ENCODE data around the gene FAM236A.
"Not testable (repeated sequence)": the region's sequence is repeated elsewhere in the genome, so short reads cannot be mapped to it uniquely, and the experiment has no call there.

The FAM236A gene

GRCh38 chrX:72937906-72938305 is at the start of gene FAM236A:
FAM236A (plus strand) TSS chrX:72938206; CDS start chrX:72938263, 57 bp downstream.
- not testable (repeated sequence) for DNase-seq (ENCODE audit: low read depth)

GRCh38 chrX:72889740-72890139 is 48.3 kb upstream of the FAM236A start:
- not testable (repeated sequence) for DNase-seq (ENCODE audit: low read depth)

- DNase-seq (ENCODE audit: low read depth) = not testable (repeated sequence)
Measured at GRCh38 chrX:72912315-72912714, 25.7 kb upstream of the FAM236A start, which contains the start of gene FAM236C. FAM236C (plus strand) TSS chrX:72912615; CDS start chrX:72912715, 100 bp downstream.

GRCh38 chrX:72916096-72916495 is 21.9 kb upstream of the FAM236A start:
- DNase-seq (ENCODE audit: low read depth) = not testable (repeated sequence)

- DNase-seq (ENCODE audit: low read depth) = not testable (repeated sequence)
Measured at GRCh38 chrX:72932283-72932682, 5.7 kb upstream of the FAM236A start.

GRCh38 chrX:72936455-72936854 is 1.6 kb upstream of the FAM236A start:
- DNase-seq (ENCODE audit: low read depth) = not testable (repeated sequence)

- not testable (repeated sequence) for DNase-seq (ENCODE audit: low read depth)
Measured at GRCh38 chrX:72936882-72937455, 1.0 kb upstream of the FAM236A start.

- DNase-seq (ENCODE audit: low read depth) = not testable (repeated sequence)
Measured at GRCh38 chrX:72942272-72942671, 4.3 kb downstream of the FAM236A start.

GRCh38 chrX:72943035-72943818 is 5.2 kb downstream of the FAM236A start:
- DNase-seq (ENCODE audit: low read depth) = not testable (repeated sequence)

GRCh38 chrX:72943819-72944169 is 5.8 kb downstream of the FAM236A start, which contains the start of gene DMRTC1:
DMRTC1 (minus strand) TSS chrX:72943837; CDS start chrX:72875694, 68,143 bp downstream.
- not testable (repeated sequence) for DNase-seq (ENCODE audit: low read depth)

- DNase-seq (ENCODE audit: low read depth) = not testable (repeated sequence)
Measured at GRCh38 chrX:72959971-72960370, 22.0 kb downstream of the FAM236A start.

- not testable (repeated sequence) for DNase-seq (ENCODE audit: low read depth)
Measured at GRCh38 chrX:72971859-72972258, 33.9 kb downstream of the FAM236A start.

GRCh38 chrX:72974885-72975284 is 36.9 kb downstream of the FAM236A start:
- DNase-seq (ENCODE audit: low read depth) = not testable (repeated sequence)

- not testable (repeated sequence) for DNase-seq (ENCODE audit: low read depth)
Measured at GRCh38 chrX:72980894-72981469, 43.0 kb downstream of the FAM236A start.
